SK-N-SH (cell line): Measurements from ENCODE around the gene OPA3.

ENCODE experiments used
- POLR2AphosphoS5 ChIP-seq: IDR thresholded peaks from 2 replicates; pipeline ENCODE4 v1.6.1; 2012; ENCODE audit warnings: low read depth, low read length
- REST ChIP-seq: IDR thresholded peaks from 2 replicates; pipeline ENCODE4 v1.6.1; 2012; ENCODE audit warnings: mild to moderate bottlenecking, low read depth, low read length, moderate library complexity
- TF ChIP-seq, protein P1 (sequence below): fragments of 200-600 bp; sonication (generic); IDR thresholded peaks from 2 replicates; pipeline ENCODE4 v1.6.1; 2017; ENCODE audit warnings: antibody characterized with exemption, mild to moderate bottlenecking, moderate library complexity

- TF ChIP-seq, protein P1, sequence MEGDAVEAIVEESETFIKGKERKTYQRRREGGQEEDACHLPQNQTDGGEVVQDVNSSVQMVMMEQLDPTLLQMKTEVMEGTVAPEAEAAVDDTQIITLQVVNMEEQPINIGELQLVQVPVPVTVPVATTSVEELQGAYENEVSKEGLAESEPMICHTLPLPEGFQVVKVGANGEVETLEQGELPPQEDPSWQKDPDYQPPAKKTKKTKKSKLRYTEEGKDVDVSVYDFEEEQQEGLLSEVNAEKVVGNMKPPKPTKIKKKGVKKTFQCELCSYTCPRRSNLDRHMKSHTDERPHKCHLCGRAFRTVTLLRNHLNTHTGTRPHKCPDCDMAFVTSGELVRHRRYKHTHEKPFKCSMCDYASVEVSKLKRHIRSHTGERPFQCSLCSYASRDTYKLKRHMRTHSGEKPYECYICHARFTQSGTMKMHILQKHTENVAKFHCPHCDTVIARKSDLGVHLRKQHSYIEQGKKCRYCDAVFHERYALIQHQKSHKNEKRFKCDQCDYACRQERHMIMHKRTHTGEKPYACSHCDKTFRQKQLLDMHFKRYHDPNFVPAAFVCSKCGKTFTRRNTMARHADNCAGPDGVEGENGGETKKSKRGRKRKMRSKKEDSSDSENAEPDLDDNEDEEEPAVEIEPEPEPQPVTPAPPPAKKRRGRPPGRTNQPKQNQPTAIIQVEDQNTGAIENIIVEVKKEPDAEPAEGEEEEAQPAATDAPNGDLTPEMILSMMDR: no peak
- no peak for TF ChIP-seq REST
- TF ChIP-seq POLR2AphosphoS5: no peak
These were observed 80.7 kb downstream of the OPA3 start for GRCh38 chr19:45503909-45504308.
